ENCODE measurements around the gene FOXD3.

DNA sequence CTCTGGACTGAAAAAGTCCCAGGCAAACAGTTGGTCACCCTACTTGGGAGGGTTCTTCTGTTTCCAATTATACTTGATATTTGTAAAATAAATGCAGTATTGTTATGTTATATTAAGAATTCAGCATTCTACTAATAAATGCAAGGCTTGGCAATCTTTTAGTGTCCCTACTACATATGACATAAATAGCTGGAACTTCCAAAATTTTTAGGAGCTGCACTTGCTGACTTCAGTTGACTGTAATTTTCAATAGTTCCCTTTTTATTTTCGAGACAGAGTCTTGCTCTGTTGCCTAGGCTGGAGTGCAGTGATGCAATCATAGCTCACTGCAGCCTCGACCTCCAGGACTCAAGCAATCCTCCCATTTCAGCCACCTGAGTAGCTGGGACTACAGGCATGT lies 20.0 kb downstream of the FOXD3 start:
- TF ChIP-seq, protein P1, sequence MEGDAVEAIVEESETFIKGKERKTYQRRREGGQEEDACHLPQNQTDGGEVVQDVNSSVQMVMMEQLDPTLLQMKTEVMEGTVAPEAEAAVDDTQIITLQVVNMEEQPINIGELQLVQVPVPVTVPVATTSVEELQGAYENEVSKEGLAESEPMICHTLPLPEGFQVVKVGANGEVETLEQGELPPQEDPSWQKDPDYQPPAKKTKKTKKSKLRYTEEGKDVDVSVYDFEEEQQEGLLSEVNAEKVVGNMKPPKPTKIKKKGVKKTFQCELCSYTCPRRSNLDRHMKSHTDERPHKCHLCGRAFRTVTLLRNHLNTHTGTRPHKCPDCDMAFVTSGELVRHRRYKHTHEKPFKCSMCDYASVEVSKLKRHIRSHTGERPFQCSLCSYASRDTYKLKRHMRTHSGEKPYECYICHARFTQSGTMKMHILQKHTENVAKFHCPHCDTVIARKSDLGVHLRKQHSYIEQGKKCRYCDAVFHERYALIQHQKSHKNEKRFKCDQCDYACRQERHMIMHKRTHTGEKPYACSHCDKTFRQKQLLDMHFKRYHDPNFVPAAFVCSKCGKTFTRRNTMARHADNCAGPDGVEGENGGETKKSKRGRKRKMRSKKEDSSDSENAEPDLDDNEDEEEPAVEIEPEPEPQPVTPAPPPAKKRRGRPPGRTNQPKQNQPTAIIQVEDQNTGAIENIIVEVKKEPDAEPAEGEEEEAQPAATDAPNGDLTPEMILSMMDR (IDR thresholded peaks at IDR 0.05) = no peak
- TF ChIP-seq POLR2AphosphoS5 (IDR thresholded peaks at IDR 0.05) = no peak
- no peak for TF ChIP-seq POLR2A (IDR thresholded peaks at IDR 0.05)
